Vagina (tissue), 2 donors: Measurements from ENCODE around the gene SLC5A1.

Experiments
- POLR2A ChIP-seq, 2 donors: fragments of 450-650 bp; IDR thresholded peaks; one replicate each; pipeline ENCODE4 v1.6.1; 2017; ENCODE audit warnings: antibody characterized with exemption in 2 of 2, mild to moderate bottlenecking in 2 of 2, moderate library complexity in 2 of 2
- POLR2AphosphoS5 ChIP-seq, 2 donors: sonication (generic); formaldehyde crosslinking; IDR thresholded peaks; one replicate each; pipeline ENCODE4 v1.9.0; 2017; ENCODE audit warnings: antibody characterized with exemption in 2 of 2, mild to moderate bottlenecking in 2 of 2, low read depth in 1 of 2; ENCODE audit not compliant: insufficient read depth in 1 of 2
- TF ChIP-seq, protein P1 (sequence below), 3 experiments: fragments of 450-650 bp in 2 of 3; fragments of 200-600 bp in 1 of 3; sonication (generic) in 1 of 3; IDR thresholded peaks; one replicate each; pipeline ENCODE4 v1.5.1; 2017 to 2019; ENCODE audit warnings: antibody characterized with exemption in 3 of 3, mild to moderate bottlenecking in 2 of 3, moderate library complexity in 2 of 3

DNA sequence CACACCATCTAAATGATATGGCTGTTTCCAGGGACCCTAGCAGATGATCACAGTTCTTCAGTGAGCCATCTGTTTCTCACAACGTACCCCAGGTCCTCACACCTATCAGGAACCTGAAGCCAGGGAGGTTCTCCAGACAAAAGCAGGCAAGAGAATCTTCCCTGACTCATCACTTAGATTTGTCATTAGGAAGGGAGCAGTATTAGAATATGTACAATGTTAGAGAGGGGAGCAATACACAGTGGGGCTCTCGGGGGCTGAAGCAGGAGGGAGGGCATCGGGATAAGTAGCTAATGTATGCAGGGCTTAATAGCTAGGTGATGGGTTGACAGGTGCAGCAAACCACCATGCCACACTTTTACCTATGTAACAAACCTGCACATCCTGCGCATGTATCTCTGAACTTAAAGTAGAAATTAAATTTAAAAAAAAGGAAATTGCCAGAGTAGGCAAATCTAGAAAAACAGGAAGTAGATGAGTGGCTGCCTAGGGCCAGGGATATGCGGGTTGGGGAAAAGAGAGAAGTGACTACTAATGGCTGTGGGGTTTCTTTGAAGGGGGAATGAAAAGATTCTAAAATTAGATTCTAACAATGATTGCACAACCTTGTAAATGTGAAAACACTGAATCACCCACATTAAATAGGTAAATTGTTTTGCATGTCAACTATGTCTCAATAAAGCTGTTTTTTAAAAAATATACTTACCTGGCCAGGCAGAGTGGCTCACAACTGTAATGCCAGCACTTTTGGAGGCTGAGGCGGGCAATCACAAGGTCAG lies 101.6 kb downstream of the SLC5A1 start:
- TF ChIP-seq, protein P1, sequence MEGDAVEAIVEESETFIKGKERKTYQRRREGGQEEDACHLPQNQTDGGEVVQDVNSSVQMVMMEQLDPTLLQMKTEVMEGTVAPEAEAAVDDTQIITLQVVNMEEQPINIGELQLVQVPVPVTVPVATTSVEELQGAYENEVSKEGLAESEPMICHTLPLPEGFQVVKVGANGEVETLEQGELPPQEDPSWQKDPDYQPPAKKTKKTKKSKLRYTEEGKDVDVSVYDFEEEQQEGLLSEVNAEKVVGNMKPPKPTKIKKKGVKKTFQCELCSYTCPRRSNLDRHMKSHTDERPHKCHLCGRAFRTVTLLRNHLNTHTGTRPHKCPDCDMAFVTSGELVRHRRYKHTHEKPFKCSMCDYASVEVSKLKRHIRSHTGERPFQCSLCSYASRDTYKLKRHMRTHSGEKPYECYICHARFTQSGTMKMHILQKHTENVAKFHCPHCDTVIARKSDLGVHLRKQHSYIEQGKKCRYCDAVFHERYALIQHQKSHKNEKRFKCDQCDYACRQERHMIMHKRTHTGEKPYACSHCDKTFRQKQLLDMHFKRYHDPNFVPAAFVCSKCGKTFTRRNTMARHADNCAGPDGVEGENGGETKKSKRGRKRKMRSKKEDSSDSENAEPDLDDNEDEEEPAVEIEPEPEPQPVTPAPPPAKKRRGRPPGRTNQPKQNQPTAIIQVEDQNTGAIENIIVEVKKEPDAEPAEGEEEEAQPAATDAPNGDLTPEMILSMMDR (IDR thresholded peaks at IDR 0.05) = no peak
- TF ChIP-seq POLR2AphosphoS5 (IDR thresholded peaks at IDR 0.05; ENCODE audit: insufficient read depth in 1 of 2, low read depth in 1 of 2) (no peak), POLR2A (IDR thresholded peaks at IDR 0.05) (no peak)
